Measurements from ENCODE around the gene SNX8. TPM values are rescaled to one million over a fixed set of nuclear protein-coding genes. Genes with fewer than 3 reads are reported as not detected.

Gene SNX8
- total RNA-seq, 4 donors from 2014 or later: 16.0 to 63.3 (median 31.6) TPM

GRCh38 chr7:2242541-2243429, 71.5 kb downstream of the SNX8 start:
- TF ChIP-seq CTCF (IDR thresholded peaks at IDR 0.05; ENCODE audit: low read depth): no peak

- TF ChIP-seq CTCF (IDR thresholded peaks at IDR 0.05; ENCODE audit: low read depth): no peak
Observed at GRCh38 chr7:2241580-2242540, 72.4 kb downstream of the SNX8 start, which contains the start of the genes MRM2 and NUDT1. TSS of gene MRM2 (minus strand) at chr7:2242205. CDS start at chr7:2242169, 36 bp downstream. TSS of gene NUDT1 (plus strand) at chr7:2242226. CDS start at chr7:2244575, 2,349 bp downstream.

- no peak for TF ChIP-seq CTCF (IDR thresholded peaks at IDR 0.05; ENCODE audit: low read depth)
Observed at GRCh38 chr7:2239242-2239641, 75.0 kb downstream of the SNX8 start.

GRCh38 chr7:2237109-2237602, 77.1 kb downstream of the SNX8 start:
- no peak for TF ChIP-seq CTCF (IDR thresholded peaks at IDR 0.05; ENCODE audit: low read depth)

GRCh38 chr7:2233926-2234325, 80.3 kb downstream of the SNX8 start:
- TF ChIP-seq CTCF (IDR thresholded peaks at IDR 0.05; ENCODE audit: low read depth): no peak

- TF ChIP-seq CTCF (IDR thresholded peaks at IDR 0.05; ENCODE audit: low read depth): no peak
Observed at GRCh38 chr7:2232766-2233520, 81.3 kb downstream of the SNX8 start, which contains the start of gene MAD1L1. TSS of gene MAD1L1 (minus strand) at chr7:2232945. CDS start at chr7:2230133, 2,812 bp downstream.

All from subcutaneous adipose tissue (tissue), 4 donors.